AML-193 (cell line): Measurements from ENCODE around the gene RPH3AL.
"Not testable (repeated sequence)": the region's sequence is repeated elsewhere in the genome, so short reads cannot be mapped to it uniquely, and the experiment has no call there.

Source experiments
- DNase-seq, 2 experiments: peaks; one replicate each; lab custom pipeline; 2025; lab: John Stamatoyannopoulos, UW

Gene RPH3AL

GRCh38 chr17:379531-380465 lies 27.2 kb upstream of the RPH3AL start:
- DNase-seq = no peak

- no peak for DNase-seq
Measured at GRCh38 chr17:378068-378467, 25.5 kb upstream of the RPH3AL start.

GRCh38 chr17:376936-377863 lies 24.6 kb upstream of the RPH3AL start:
- DNase-seq = no peak

- DNase-seq = no peak
Measured at GRCh38 chr17:373613-374230, 21.1 kb upstream of the RPH3AL start.

GRCh38 chr17:372157-373152 lies 19.8 kb upstream of the RPH3AL start:
- no peak for DNase-seq

GRCh38 chr17:371583-371982 lies 19.0 kb upstream of the RPH3AL start:
- no peak for DNase-seq

- not testable (repeated sequence) for DNase-seq
Measured at GRCh38 chr17:367656-368055, 15.0 kb upstream of the RPH3AL start.

GRCh38 chr17:366657-367615 lies 14.3 kb upstream of the RPH3AL start:
- DNase-seq = not testable (repeated sequence)

GRCh38 chr17:364766-365165 lies 12.2 kb upstream of the RPH3AL start:
- no peak for DNase-seq

- no peak for DNase-seq
Measured at GRCh38 chr17:364308-364707, 11.7 kb upstream of the RPH3AL start.

- DNase-seq = no peak
Measured at GRCh38 chr17:362721-363120, 10.1 kb upstream of the RPH3AL start.

GRCh38 chr17:360092-360750 lies 7.6 kb upstream of the RPH3AL start:
- no peak for DNase-seq

GRCh38 chr17:358491-359151 lies 6.0 kb upstream of the RPH3AL start:
- DNase-seq = no peak

- DNase-seq = no peak
Measured at GRCh38 chr17:357644-358043, 5.0 kb upstream of the RPH3AL start.

GRCh38 chr17:356671-357434 lies 4.2 kb upstream of the RPH3AL start:
- no peak for DNase-seq

GRCh38 chr17:354651-355556 lies 2.3 kb upstream of the RPH3AL start:
- no peak for DNase-seq

GRCh38 chr17:353838-354234 lies 1.2 kb upstream of the RPH3AL start:
- no peak for DNase-seq
